IPS-18c (cell line): ENCODE measurements around the gene ZMIZ1.
"Not testable (repeated sequence)": the region's sequence is repeated elsewhere in the genome, so short reads cannot be mapped to it uniquely, and the experiment has no call there.

Source experiments
- H3K4me3 ChIP-seq: 2 replicates; pipeline ENCODE4 v1.7.0; 2013; ENCODE audit warnings: low read depth, mild to moderate bottlenecking, low read length, moderate library complexity; ENCODE audit not compliant: insufficient read depth
- H3K9me3 ChIP-seq: one replicate; pipeline ENCODE4 v1.6.1; 2013; ENCODE audit warnings: mild to moderate bottlenecking, low read length, moderate library complexity; ENCODE audit not compliant: control insufficient read depth, insufficient read depth

ZMIZ1 gene

GRCh38 chr10:79266543-79267312 is 198.0 kb downstream of the ZMIZ1 start:
- Histone ChIP-seq H3K4me3 (no peak overlapping the region), H3K9me3 (no peaks in the 10 kb centered on the region)

- Histone ChIP-seq H3K9me3 (no peaks in the 10 kb centered on the region), H3K4me3 (no peak overlapping the region)
Measured at GRCh38 chr10:79267499-79267898, 198.7 kb downstream of the ZMIZ1 start.

GRCh38 chr10:79268161-79268601 is 199.4 kb downstream of the ZMIZ1 start:
- no peak overlapping the region for H3K4me3 ChIP-seq
- H3K9me3 ChIP-seq = no peaks in the 10 kb centered on the region

- Histone ChIP-seq H3K9me3 (no peaks in the 10 kb centered on the region), H3K4me3 (no peak overlapping the region)
Measured at GRCh38 chr10:79268742-79269141, 200.0 kb downstream of the ZMIZ1 start.

GRCh38 chr10:79269443-79269842 is 200.7 kb downstream of the ZMIZ1 start:
- H3K9me3 ChIP-seq = no peaks in the 10 kb centered on the region
- no peak overlapping the region for H3K4me3 ChIP-seq

- H3K9me3 ChIP-seq = no peaks in the 10 kb centered on the region
- H3K4me3 ChIP-seq = no peak overlapping the region
Measured at GRCh38 chr10:79269969-79270368, 201.2 kb downstream of the ZMIZ1 start.

- no peak overlapping the region for H3K4me3 ChIP-seq
- no peaks in the 10 kb centered on the region for H3K9me3 ChIP-seq
Measured at GRCh38 chr10:79270466-79271246, 201.9 kb downstream of the ZMIZ1 start.

GRCh38 chr10:79272353-79272752 is 203.6 kb downstream of the ZMIZ1 start:
- Histone ChIP-seq H3K4me3 (no peak overlapping the region), H3K9me3 (no peaks in the 10 kb centered on the region)

- no peak overlapping the region for H3K4me3 ChIP-seq
- no peaks in the 10 kb centered on the region for H3K9me3 ChIP-seq
Measured at GRCh38 chr10:79273604-79274003, 204.8 kb downstream of the ZMIZ1 start.

- H3K9me3 ChIP-seq = no peaks in the 10 kb centered on the region
Measured at GRCh38 chr10:79274279-79275104, 205.7 kb downstream of the ZMIZ1 start.

GRCh38 chr10:79275105-79275430 is 206.3 kb downstream of the ZMIZ1 start:
- no peaks in the 10 kb centered on the region for H3K9me3 ChIP-seq
- no peak overlapping the region for H3K4me3 ChIP-seq

More at GRCh38 chr10:79274279-79275104, 205.7 kb downstream of the ZMIZ1 start:
- no peak overlapping the region for H3K4me3 ChIP-seq

- Histone ChIP-seq H3K9me3 (no peaks in the 10 kb centered on the region), H3K4me3 (no peak overlapping the region)
Measured at GRCh38 chr10:79275431-79275851, 206.7 kb downstream of the ZMIZ1 start.

- Histone ChIP-seq H3K4me3 (no peak overlapping the region), H3K9me3 (no peaks in the 10 kb centered on the region)
Measured at GRCh38 chr10:79277579-79278269, 209.0 kb downstream of the ZMIZ1 start.

GRCh38 chr10:79279047-79279446 is 210.3 kb downstream of the ZMIZ1 start:
- not testable (repeated sequence) for H3K4me3 ChIP-seq, H3K9me3 ChIP-seq

GRCh38 chr10:79280956-79281355 is 212.2 kb downstream of the ZMIZ1 start:
- no peak overlapping the region for H3K4me3 ChIP-seq
- no peaks in the 10 kb centered on the region for H3K9me3 ChIP-seq

- H3K9me3 ChIP-seq = no peaks in the 10 kb centered on the region
Measured at GRCh38 chr10:79282388-79282787, 213.6 kb downstream of the ZMIZ1 start.

GRCh38 chr10:79283616-79284015 is 214.8 kb downstream of the ZMIZ1 start:
- Histone ChIP-seq H3K9me3 (no peaks in the 10 kb centered on the region), H3K4me3 (no peak overlapping the region)

More at GRCh38 chr10:79282388-79282787, 213.6 kb downstream of the ZMIZ1 start:
- H3K4me3 ChIP-seq = no peak overlapping the region
